HUDEP-2 (cell line): ENCODE results near the gene SLC9A3.
"Not testable (repeated sequence)": the region's sequence is repeated elsewhere in the genome, so short reads cannot be mapped to it uniquely, and the experiment has no call there.

Experiments used
- DNase-seq, 76 experiments: peaks; one replicate each; lab custom pipeline; 2025; ENCODE audit not compliant: unreplicated experiment in 76 of 76; lab: John Stamatoyannopoulos, UW

Gene SLC9A3

GRCh38 chr5:492314-492893, 31.8 kb downstream of the SLC9A3 start:
- no peak for DNase-seq

GRCh38 chr5:491856-492155, 32.4 kb downstream of the SLC9A3 start:
- DNase-seq, result no peak

DNA sequence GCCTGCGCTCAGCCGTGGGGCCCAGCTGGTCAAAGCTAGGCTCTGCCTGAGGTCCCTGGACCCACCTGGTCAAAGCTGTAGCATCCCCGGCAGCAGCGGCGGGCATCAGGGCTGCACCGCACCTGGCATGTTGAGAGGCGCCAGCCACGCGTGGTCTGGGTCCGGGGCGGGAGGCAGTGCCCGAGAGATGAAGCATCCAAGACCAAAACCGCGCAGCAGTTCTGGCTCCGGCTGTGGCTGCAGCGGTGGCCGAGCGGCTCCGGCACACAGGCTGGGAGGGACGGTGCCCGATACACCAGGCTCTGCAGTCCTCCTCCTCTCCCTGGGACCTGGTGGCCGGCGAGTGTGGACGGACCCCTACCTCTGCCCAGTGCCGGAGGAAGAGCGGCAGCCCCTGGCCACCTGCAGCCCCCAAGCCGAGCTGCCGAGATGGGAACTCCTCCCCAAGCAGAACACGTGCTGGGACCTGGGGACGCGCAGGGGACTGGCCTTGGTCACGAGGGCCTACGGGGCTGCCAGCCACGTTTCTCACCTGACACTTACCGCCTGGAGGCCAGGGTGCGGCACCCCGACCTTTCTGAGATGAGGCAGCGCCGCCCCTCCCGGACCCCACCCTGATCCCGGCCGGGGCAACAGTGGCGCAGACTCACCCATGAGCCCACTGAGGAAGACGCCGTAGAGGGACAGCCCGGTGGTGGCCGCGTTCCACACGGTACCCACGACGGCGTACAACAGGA, 33.0 kb downstream of the SLC9A3 start:
- DNase-seq, result no peak

- DNase-seq, result no peak
Measured at GRCh38 chr5:490116-491106, 33.8 kb downstream of the SLC9A3 start.

GRCh38 chr5:489689-490080, 34.6 kb downstream of the SLC9A3 start:
- no peak for DNase-seq

- DNase-seq, result no peak
Measured at GRCh38 chr5:488744-489688, 35.2 kb downstream of the SLC9A3 start.

- no peak for DNase-seq
Measured at GRCh38 chr5:488241-488640, 36.0 kb downstream of the SLC9A3 start.

DNA sequence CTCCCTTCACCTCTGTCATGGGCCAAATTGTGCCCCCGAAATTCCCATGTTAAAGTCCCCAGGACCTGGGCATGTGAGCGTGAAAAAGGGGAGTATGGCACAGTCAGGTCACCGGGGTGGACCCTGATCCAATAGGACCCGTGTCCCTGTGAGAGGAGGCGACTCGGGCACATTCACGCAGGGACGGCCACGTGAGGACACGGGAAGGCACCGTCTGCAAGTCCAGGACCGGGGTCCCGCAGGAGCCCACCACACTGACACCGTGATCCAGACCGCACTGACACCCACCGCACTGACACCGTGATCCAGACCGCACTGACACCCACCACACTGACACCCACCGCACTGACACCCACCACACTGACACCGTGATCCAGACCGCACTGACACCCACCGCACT, 37.7 kb downstream of the SLC9A3 start:
- DNase-seq, result not testable (repeated sequence)

- peak in 7 of 76 experiments; percentile 3 to 17 (median 11) for DNase-seq
Measured at GRCh38 chr5:485946-486491, 38.2 kb downstream of the SLC9A3 start.

- no peak for DNase-seq
Measured at GRCh38 chr5:485113-485945, 38.9 kb downstream of the SLC9A3 start.

- DNase-seq, result no peak
Measured at GRCh38 chr5:484556-484955, 39.7 kb downstream of the SLC9A3 start.

- no peak for DNase-seq
Measured at GRCh38 chr5:483434-484140, 40.7 kb downstream of the SLC9A3 start.

DNA sequence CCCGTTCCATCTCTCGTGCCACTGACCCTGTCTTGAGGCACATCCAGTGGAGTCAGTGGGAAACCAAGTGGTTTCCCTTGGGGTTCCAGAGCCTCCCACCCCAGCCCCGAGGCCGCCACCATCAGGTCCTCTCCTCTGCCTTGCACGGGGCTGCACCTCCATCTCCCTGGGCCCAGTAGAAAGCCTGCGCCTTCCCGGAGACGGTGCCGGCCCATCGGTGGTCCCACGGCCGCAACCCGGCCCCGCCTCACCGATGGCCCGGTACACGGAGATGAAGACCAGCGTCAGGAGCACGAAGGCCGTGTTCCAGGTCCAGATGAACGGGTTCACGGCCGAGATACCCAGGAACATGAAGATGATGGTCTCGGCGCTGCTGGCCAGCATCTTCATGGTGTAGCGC, 41.2 kb downstream of the SLC9A3 start:
- DNase-seq, result no peak

DNA sequence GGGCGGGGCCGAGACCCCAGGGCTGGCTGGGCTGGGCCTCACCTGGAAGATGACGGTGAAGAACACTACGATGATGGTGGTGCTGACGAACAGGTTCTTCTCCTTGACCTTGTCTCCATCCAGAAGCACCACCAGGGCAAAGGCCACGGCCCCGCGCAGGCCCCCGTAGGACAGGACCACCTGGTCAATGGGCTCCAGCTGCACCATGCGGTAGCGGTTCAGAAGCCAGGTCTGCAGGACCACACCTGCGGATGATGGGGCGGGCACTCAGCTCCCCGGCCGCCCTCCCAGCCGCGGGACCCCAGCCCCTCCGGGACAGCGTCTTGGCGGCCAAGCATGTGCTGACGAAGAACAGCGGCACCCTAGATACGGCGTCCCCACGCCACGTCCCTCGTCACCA, 41.7 kb downstream of the SLC9A3 start:
- DNase-seq, result no peak

DNA sequence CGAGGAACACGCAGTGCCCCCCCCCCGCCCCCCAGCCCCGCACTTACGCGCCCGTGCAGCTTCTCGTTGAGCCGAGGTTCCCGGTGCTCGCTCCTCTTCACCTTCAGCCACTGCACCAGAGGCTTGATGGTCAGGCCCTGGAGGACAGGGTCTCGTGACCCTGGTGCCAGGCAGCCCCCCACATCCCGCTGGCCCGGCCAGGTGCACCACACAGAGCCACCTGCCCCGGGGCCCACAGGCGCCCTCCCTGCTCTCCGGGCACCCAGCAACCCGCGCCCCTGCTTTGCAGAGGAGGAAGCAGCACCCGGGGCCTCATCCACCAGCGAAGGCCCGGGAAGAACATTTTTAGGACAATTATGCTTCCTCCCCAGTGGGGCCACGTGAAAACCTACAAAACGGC, 42.2 kb downstream of the SLC9A3 start:
- no peak for DNase-seq

DNA sequence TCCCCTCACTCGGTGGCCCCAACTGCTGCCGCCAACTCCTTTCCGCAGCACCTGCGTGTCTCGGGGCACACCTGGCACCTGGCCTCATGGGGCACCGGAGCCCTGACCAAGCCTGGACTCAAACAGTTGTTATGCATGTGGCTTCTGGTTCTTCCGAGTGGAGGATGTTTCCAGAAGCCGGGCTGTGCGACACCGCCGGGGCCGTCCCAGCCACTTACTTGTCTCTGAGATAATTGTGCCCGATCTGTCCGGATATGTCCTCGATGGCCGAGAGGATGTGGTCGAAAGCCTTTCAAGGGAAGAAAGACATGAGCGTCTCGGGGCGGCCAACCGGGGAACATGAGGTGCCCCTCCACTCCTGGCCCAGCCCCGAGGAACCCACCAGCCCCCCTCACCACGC, 42.9 kb downstream of the SLC9A3 start:
- DNase-seq, result no peak

- no peak for DNase-seq
Measured at GRCh38 chr5:479566-480319, 44.5 kb downstream of the SLC9A3 start.

- DNase-seq, result no peak
Measured at GRCh38 chr5:478982-479535, 45.2 kb downstream of the SLC9A3 start.
